ENCODE results near the gene CFAP46.
"Not testable (repeated sequence)": the region's sequence is repeated elsewhere in the genome, so short reads cannot be mapped to it uniquely, and the experiment has no call there.

The CFAP46 gene

GRCh38 chr10:132979491-132980425 lies 37.4 kb upstream of the CFAP46 start:
- DNase-seq (ENCODE audit: low read depth) = no peak

DNA sequence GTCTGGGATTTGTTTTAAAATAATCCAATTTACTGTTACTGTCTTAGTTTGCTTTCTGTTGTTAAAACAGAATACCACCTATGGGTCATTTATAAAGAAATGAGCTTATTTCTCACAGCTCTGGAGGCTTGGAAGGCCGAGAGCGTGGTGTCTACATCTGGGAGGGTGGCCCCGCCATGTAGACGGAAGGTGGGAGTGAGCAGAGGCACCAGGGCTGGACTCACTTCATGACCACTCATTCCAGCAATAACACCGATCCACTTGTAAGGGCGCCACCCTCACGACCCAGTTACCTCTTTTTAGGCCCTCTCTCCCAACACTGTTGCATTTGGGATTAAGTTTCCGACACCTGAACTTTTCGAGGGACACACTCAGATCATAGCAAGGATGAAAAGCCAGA lies 36.2 kb upstream of the CFAP46 start:
- DNase-seq (ENCODE audit: low read depth) = no peak

DNA sequence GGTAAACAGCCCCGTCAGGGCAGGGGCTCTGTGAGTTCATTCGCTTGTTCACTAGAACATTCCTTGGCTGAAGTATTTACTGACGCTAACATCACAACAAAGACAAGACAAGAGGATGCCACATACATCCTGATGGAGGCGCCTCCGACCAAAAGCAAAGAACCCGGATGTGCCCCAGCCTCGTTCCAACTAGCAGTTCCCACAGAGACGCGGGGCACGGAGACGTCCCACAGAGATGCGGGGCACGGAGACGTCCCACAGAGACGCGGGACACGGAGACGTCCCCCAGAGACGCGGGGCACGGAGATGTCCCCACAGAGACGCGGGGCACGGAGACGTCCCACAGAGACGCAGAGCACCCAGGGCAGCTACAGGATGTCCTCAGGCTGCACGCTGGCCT lies 35.4 kb upstream of the CFAP46 start:
- DNase-seq (ENCODE audit: low read depth) = no peak

DNA sequence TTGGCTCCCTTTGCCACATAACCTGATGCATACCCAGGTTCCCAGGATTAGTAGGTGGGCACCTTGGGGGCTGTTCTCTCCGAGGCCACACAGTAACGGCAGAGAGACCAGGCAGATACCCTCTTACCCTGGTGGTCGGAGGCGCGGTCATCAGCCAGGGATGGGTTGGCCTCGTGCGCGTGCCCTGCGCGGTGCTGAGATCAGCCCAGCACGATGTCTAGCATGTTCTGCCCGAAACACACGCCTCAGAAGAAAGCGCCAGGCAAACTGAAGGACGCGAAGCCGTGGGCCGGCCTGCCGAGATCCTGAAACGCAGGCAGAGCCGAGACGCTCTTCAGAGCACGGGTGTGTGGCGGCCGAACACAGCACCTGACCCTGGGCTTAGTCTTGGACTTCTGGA lies 34.7 kb upstream of the CFAP46 start:
- no peak for DNase-seq (ENCODE audit: low read depth)

GRCh38 chr10:132975831-132976682 lies 33.7 kb upstream of the CFAP46 start:
- DNase-seq (ENCODE audit: low read depth) = no peak

DNA sequence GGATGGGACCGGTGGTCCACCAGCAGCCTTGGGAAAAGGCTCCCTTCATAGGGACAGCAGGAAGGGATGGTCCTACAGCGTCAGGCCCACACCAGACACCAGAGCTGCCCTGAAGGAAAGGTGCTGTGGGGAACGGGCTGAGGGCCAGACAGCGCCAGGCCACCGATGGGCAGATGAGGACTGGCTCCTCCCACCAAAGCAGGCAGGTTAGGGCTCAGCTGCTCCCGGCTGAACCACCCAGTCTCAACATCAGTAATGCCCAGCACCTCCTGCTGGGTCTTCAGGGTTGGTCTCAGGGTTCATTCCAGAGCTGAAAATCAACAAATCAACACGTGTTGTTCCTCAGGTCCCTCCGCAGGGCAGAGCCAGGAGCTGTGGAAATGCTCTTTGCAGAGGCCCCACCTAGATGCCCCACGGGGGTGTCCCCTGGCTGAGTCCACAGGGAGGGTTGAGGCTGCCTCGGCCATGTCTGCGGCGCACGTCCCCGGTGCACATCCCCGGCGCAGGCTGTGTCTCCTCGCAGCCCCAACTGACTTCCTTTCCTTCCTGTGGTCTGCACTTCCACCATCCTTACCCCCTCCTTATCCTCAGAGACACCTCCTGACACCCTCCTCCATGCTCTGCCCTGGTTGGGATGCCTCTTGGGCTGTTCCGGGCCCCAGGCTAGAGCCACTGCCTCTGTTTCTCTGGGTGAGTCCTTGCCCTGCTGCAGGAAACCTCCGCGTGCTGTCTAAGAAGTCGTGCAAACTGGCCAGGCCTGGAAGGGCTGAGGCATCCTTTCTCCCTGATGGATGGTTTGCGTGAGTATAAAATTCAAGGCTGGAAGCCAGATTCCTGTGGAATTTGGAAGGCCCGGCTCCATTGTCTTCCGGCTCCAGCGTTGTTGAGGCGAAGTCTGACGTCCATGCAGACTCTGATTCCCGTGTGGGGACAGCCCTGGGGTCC lies 32.8 kb upstream of the CFAP46 start:
- no peak for DNase-seq (ENCODE audit: low read depth)

DNA sequence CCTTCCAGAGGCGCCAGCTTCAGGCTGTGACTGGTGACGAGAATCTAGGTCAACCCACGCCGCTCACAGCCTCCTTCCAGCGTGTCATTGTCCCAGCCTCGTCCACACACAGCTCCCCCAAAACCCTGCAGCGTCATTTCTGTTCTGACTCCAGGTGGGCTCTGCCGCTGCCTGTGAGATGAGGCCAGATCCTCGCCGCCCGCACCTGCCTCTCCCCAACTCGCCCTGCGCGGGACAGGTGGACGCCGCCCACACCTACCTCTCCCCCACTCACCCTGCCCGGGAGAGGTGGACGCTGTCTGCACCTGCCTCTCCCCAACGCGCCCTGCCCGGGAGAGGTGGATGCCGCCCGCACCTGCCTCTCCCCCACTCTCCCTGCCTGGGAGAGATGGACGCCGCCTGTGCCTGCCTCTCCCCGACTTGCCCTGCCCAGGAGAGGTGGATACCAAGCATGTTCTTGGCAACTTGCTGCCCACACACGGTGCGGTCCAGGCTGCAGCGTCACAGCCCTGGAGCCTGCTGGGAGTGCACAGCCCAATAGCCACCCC lies 32.0 kb upstream of the CFAP46 start:
- DNase-seq (ENCODE audit: low read depth) = no peak

DNA sequence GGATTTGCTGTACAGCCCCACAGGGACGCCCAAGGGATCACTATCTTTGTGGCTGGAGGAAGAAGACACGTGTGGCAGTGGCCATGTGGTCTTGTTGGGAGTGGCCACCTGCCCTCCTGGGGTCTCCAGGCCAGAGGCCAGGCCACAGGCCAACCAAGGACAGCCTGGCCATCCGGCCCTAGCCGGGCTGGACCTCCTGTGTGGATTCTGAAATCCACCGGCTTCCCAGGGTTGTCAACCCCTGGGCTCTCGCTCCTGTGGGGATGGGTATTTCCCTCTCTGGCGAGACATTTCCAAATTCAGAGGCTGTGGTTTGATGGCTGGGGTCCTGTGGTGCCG lies 31.5 kb upstream of the CFAP46 start:
- no peak for DNase-seq (ENCODE audit: low read depth)

- DNase-seq (ENCODE audit: low read depth) = no peak
Measured at GRCh38 chr10:132972986-132973902, 30.9 kb upstream of the CFAP46 start.

DNA sequence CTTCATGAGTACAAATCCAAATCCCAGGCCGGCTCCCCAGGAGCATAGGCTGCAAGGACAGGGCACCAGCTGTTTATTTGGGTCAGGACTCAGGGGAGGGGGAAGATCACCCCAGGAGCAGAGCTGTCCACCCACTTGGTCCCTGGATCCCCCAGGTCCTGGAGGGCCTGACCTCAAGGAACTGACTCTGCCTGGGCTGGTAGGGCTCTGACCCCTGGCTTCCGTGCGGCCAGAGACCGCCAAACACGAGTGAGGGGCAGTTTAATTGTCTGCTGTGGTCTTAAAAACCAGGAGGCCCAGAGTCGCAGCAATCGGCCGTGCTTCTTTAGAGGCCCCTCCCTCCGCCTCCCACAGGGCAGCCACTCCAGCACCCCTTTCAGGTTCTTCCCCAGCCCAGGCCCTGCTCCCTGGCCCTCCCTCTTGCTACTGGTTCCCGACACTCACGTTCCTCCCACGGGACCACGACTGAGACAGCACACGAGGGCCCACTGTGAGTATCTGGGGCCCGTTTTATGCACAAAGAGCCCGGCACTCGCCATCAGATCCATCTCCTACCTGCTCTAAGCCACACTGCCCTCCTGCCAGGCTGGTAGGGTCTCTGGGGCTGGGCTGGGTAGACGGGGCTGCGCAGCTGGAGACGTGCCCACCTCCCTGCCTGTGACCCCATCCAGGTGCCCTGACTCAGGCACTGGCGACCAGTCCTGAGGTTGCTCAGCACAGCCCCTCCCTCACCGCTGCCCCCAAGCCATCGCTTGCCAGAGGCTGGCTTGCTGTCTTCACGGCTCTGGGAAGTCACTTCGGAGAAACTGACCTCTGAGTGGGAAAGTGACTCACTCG lies 30.0 kb upstream of the CFAP46 start:
- no peak for DNase-seq (ENCODE audit: low read depth)

DNA sequence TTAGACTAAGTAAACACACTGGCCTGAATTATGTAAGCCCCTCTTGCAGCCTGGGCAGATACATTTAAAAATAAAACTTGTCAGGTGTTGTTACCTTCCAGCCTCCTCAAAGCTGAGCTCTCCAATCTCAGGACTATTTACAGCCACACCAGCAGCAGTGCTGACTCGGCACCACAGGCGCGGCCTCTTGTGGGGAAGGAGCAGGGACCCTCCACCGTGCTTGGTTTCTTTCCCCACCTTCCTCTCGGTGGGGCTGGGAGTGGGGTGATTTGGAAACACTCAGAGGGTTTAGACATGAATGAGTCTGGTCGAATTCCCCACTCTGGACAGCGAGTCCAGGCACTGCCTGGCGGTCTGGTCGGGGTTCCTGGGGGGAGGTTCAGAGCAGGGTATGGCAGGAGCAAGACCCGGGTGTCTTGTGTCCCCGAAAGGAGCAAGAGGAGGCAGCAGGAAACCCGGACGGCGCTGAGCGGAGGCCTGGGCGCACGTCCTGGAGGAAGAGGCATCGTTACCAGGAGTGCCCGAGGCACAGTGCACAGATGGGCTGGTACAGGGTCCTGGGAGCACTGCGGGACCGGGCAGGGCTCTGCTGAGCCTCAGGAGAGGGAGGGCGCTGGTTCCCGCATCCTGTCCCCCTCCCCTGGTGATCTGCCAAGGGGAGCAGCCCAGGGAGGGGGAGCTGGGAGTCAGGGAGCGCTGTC lies 29.2 kb upstream of the CFAP46 start:
- DNase-seq (ENCODE audit: low read depth) = no peak

- DNase-seq (ENCODE audit: low read depth) = no peak
Measured at GRCh38 chr10:132970641-132971438, 28.5 kb upstream of the CFAP46 start.

DNA sequence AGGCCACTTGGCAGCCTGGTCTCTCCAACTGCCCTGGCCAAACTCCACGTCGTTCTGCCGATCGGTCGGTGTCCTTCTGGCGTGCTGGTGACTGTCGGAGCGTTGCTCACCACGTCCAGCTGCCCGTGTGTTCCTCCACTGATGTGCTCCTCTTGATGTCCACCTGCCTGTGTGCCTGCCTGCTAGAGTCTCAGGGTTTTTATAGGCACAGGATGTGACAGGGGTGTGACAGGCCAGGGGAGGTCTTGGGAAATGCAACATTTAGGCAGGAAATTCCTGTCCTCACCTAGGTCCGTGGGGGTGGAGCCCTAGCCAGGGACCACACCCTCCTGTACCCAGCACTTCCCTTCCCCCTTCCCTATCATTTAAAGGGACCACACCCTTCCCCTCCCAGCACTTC lies 25.2 kb upstream of the CFAP46 start:
- DNase-seq (ENCODE audit: low read depth) = no peak

GRCh38 chr10:132965411-132966057 lies 23.2 kb upstream of the CFAP46 start:
- no peak for DNase-seq (ENCODE audit: low read depth)

DNA sequence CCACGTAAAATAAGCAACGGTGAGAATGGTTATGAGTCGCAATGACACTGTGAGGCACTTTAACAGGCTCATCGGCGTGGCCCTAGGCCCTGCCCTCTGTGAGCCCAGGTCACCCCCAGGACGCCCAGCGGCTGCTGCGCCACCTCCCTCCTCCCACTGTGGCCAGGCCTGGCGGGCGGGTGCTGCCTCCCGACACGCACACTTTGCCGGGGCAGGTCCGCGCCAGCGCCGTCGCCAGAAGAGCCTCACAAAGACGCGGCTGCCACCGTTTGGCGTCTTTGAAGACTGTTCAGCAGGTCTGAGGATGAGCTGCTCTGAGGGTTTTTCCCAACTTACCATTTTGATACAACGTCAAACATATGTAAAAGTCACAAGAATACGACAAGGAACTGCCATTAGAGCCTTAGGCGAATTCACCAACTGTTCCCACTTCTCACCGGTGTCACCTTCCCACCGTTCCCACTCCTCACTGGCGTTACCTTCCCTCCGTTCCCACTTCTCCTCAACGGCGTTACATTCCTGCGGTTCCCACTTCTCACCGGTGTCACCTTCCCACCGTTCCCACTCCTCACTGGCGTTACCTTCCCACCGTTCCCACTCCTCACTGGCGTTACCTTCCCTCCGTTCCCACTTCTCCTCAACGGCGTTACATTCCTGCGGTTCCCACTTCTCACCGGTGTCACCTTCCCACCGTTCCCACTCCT lies 22.5 kb upstream of the CFAP46 start:
- not testable (repeated sequence) for DNase-seq (ENCODE audit: low read depth)

DNA sequence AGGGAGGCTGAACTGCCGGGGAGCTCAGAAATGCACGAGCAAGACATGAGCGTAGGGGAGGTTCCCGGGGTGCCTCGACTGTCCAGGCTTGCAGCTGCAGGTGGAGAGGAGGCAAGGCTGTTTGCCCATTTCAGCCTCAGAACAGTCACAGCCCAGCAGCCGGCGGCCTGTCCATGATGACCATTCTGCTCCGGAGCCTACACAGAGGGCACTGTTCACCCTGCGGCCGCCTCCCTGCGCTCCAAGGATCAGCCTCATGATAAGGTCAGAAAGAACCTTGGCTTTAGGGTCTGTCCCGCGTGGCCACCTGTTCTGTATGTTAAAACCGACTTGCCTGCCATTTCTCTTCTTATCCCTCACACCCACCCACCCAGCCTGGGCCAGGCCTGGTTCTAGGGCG lies 21.9 kb upstream of the CFAP46 start:
- DNase-seq (ENCODE audit: low read depth) = no peak

GRCh38 chr10:132963430-132963960 lies 21.1 kb upstream of the CFAP46 start:
- no peak for DNase-seq (ENCODE audit: low read depth)

Measured in stimulated activated CD8-positive, alpha-beta memory T cell treated with anti-CD3 and anti-CD28 coated beads, Interleukin-15, amount 100 ng/mL, for 24 hours (primary cell).